Liver (tissue), 3 donors: ENCODE measurements around the gene BCKDHB.

Experiments used
- GABPA ChIP-seq, 2 donors: IDR thresholded peaks in 1 of 2; conservative IDR thresholded peaks in 1 of 2; 2 replicates each; pipeline ENCODE4 v1.6.1; 2016; ENCODE audit warnings: antibody characterized with exemption in 2 of 2, mild to moderate bottlenecking in 1 of 2, moderate library complexity in 1 of 2
- TAF1 ChIP-seq: conservative IDR thresholded peaks from 2 replicates; pipeline ENCODE4 v1.6.1; 2016; ENCODE audit warnings: antibody characterized with exemption, mild to moderate bottlenecking
- TF ChIP-seq, protein P1 (sequence below): fragments of 150-350 bp; IDR thresholded peaks from 2 replicates; pipeline ENCODE4 v1.5.1; 2017; ENCODE audit warnings: improper control_type of control experiment, low read depth, low read length; ENCODE audit not compliant: missing input control
- TF ChIP-seq, protein P2 (sequence below): IDR thresholded peaks from 2 replicates; pipeline ENCODE4 v1.6.1; 2016; ENCODE audit warnings: antibody characterized with exemption
- TF ChIP-seq, protein P3 (sequence below): IDR thresholded peaks from 2 replicates; pipeline ENCODE4 v1.6.1; 2016; ENCODE audit warnings: antibody characterized with exemption
- donor health status: healthy.
- donor health status: healthy.

DNA sequence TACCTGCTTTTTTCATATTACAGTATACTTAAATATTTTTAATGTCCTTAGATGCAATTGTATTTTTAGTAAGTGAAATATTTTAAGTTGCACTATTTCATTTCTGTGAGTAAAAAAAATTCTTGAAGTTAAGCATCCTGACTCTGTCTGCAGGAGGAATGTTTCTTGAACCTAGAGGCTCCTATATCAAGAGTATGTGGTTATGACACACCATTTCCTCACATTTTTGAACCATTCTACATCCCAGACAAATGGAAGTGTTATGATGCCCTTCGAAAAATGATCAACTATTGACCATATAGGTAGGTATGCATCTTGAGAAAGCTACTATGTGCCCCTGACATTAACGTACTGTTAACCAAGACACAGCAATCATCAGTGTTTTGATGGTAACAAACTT lies 237.0 kb downstream of the BCKDHB start:
- TF ChIP-seq, protein P1, sequence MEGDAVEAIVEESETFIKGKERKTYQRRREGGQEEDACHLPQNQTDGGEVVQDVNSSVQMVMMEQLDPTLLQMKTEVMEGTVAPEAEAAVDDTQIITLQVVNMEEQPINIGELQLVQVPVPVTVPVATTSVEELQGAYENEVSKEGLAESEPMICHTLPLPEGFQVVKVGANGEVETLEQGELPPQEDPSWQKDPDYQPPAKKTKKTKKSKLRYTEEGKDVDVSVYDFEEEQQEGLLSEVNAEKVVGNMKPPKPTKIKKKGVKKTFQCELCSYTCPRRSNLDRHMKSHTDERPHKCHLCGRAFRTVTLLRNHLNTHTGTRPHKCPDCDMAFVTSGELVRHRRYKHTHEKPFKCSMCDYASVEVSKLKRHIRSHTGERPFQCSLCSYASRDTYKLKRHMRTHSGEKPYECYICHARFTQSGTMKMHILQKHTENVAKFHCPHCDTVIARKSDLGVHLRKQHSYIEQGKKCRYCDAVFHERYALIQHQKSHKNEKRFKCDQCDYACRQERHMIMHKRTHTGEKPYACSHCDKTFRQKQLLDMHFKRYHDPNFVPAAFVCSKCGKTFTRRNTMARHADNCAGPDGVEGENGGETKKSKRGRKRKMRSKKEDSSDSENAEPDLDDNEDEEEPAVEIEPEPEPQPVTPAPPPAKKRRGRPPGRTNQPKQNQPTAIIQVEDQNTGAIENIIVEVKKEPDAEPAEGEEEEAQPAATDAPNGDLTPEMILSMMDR: no peak
- TF ChIP-seq TAF1 (no peak), GABPA (IDR thresholded peaks at IDR 0.05 in 1 of 2, conservative IDR thresholded peaks at IDR 0.05 in 1 of 2) (no peak)
- TF ChIP-seq, protein P2, sequence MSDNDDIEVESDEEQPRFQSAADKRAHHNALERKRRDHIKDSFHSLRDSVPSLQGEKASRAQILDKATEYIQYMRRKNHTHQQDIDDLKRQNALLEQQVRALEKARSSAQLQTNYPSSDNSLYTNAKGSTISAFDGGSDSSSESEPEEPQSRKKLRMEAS: no peak
- TF ChIP-seq, protein P3, sequence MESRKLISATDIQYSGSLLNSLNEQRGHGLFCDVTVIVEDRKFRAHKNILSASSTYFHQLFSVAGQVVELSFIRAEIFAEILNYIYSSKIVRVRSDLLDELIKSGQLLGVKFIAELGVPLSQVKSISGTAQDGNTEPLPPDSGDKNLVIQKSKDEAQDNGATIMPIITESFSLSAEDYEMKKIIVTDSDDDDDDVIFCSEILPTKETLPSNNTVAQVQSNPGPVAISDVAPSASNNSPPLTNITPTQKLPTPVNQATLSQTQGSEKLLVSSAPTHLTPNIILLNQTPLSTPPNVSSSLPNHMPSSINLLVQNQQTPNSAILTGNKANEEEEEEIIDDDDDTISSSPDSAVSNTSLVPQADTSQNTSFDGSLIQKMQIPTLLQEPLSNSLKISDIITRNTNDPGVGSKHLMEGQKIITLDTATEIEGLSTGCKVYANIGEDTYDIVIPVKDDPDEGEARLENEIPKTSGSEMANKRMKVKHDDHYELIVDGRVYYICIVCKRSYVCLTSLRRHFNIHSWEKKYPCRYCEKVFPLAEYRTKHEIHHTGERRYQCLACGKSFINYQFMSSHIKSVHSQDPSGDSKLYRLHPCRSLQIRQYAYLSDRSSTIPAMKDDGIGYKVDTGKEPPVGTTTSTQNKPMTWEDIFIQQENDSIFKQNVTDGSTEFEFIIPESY: no peak
